ENCODE measurements around the gene MICAL1.

Gene MICAL1

DNA sequence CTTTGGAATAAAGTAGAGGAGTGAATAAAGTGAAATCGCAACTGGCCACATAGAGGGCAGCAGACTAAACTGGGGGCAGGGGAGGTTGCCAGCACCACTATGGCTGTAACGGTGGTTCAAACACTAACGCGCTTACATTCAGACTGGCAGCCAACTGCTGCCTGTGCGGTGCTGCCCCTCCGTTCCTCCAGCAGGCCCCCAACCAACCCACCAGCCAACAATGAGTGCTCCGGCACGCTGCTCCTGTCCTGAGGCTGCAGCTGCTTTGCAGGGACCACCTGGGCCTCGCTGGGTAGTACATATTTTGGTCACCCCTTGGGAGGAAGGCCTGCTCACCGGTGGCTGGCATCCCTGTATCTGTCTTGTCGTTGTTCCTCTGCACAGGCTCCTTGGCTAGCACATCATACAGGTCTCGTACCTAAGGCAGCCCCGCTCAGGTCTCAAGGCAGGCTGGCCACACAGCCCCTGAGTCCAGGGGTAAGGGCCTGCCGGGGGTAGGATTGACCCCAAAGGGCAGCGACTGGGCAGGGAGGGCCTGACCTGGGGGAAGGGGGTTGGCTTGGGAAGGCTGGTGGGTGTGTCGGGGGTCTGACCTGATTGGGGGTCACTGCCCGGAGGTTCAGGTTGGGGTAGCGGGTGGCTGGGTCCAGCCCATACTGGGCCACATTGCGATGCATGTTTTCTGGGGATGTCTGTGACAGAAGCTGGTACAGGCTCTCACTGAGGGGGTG is 6.3 kb downstream of the MICAL1 start:
- Histone ChIP-seq H3K79me2 (ENCODE audit: insufficient read depth, low read length) (peaks cover 46% of the 10 kb centered on the region), H3K9me2 (replicated peaks; ENCODE audit: low read depth, low read length) (no peaks in the 10 kb centered on the region), H2AFZ (ENCODE audit: low read length) (no peak overlapping the region), H3K4me3 (ENCODE audit: low read length, poor library complexity, severe bottlenecking) (peak overlapping the region; percentile 51), H3K9ac (ENCODE audit: low read depth, low read length, poor library complexity, severe bottlenecking) (peak overlapping the region; percentile 52), H3K36me3 (ENCODE audit: insufficient read depth, low read length) (peaks cover 42% of the 10 kb centered on the region; the same call in 1 of the 2 replicates), H3K27me3 (ENCODE audit: insufficient read depth, low read length, poor library complexity, severe bottlenecking) (no peaks in the 10 kb centered on the region), H4K20me1 (ENCODE audit: insufficient read depth, low read length, poor library complexity, severe bottlenecking) (peaks cover 2% of the 10 kb centered on the region), H3K4me1 (ENCODE audit: insufficient read depth, low read length, poor library complexity, severe bottlenecking) (peaks cover 51% of the 10 kb centered on the region), H3K4me2 (ENCODE audit: low read depth, low read length, poor library complexity, severe bottlenecking) (peak overlapping the region; percentile 72), H3F3A (ENCODE audit: low read depth) (no peaks in the 10 kb centered on the region), H3K9me3 (ENCODE audit: insufficient read depth, low read depth, low read length) (no peaks in the 10 kb centered on the region)
- TF ChIP-seq, protein P1, sequence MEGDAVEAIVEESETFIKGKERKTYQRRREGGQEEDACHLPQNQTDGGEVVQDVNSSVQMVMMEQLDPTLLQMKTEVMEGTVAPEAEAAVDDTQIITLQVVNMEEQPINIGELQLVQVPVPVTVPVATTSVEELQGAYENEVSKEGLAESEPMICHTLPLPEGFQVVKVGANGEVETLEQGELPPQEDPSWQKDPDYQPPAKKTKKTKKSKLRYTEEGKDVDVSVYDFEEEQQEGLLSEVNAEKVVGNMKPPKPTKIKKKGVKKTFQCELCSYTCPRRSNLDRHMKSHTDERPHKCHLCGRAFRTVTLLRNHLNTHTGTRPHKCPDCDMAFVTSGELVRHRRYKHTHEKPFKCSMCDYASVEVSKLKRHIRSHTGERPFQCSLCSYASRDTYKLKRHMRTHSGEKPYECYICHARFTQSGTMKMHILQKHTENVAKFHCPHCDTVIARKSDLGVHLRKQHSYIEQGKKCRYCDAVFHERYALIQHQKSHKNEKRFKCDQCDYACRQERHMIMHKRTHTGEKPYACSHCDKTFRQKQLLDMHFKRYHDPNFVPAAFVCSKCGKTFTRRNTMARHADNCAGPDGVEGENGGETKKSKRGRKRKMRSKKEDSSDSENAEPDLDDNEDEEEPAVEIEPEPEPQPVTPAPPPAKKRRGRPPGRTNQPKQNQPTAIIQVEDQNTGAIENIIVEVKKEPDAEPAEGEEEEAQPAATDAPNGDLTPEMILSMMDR (conservative IDR thresholded peaks at IDR 0.05; ENCODE audit: low read length): no peak
- TF ChIP-seq EZH2phosphoT487 (IDR thresholded peaks at IDR 0.05; ENCODE audit: borderline replicate concordance): no peak

DNA sequence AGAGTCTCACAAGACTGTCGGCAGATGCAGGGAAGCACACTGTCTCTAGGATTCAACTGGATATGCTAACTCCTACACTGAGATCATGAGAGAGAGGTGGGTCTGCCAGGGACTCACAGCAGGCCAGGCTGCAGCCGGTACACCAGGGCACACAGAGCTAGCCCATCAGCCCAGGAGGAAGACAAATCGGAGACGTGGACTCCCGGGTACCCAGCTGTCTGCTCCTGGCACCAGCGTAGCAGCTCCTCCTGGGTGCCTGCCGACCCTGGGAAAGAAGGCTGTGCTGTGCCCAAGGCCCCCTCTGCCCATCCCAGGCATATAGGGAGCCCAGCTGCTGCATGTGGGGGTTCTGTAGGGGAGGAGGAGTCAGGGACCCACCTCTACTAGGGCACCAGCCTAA is 7.0 kb downstream of the MICAL1 start:
- Histone ChIP-seq H3K9me2 (replicated peaks; ENCODE audit: low read depth, low read length) (no peaks in the 10 kb centered on the region), H3K4me3 (ENCODE audit: low read length, poor library complexity, severe bottlenecking) (no peak overlapping the region), H3K9me3 (ENCODE audit: insufficient read depth, low read depth, low read length) (no peaks in the 10 kb centered on the region), H3K36me3 (ENCODE audit: insufficient read depth, low read length) (peaks cover 48% of the 10 kb centered on the region; the same call in 1 of the 2 replicates), H2AFZ (ENCODE audit: low read length) (no peak overlapping the region), H3K79me2 (ENCODE audit: insufficient read depth, low read length) (peaks cover 39% of the 10 kb centered on the region), H3K4me2 (ENCODE audit: low read depth, low read length, poor library complexity, severe bottlenecking) (peak overlapping the region; percentile 72), H3K27me3 (ENCODE audit: insufficient read depth, low read length, poor library complexity, severe bottlenecking) (no peaks in the 10 kb centered on the region), H3K9ac (ENCODE audit: low read depth, low read length, poor library complexity, severe bottlenecking) (peak overlapping the region; percentile 31), H3K4me1 (ENCODE audit: insufficient read depth, low read length, poor library complexity, severe bottlenecking) (peaks cover 45% of the 10 kb centered on the region), H4K20me1 (ENCODE audit: insufficient read depth, low read length, poor library complexity, severe bottlenecking) (peaks cover 2% of the 10 kb centered on the region), H3F3A (ENCODE audit: low read depth) (no peaks in the 10 kb centered on the region)
- TF ChIP-seq, protein P1 (conservative IDR thresholded peaks at IDR 0.05; ENCODE audit: low read length): no peak
- no peak for TF ChIP-seq EZH2phosphoT487 (IDR thresholded peaks at IDR 0.05; ENCODE audit: borderline replicate concordance)

DNA sequence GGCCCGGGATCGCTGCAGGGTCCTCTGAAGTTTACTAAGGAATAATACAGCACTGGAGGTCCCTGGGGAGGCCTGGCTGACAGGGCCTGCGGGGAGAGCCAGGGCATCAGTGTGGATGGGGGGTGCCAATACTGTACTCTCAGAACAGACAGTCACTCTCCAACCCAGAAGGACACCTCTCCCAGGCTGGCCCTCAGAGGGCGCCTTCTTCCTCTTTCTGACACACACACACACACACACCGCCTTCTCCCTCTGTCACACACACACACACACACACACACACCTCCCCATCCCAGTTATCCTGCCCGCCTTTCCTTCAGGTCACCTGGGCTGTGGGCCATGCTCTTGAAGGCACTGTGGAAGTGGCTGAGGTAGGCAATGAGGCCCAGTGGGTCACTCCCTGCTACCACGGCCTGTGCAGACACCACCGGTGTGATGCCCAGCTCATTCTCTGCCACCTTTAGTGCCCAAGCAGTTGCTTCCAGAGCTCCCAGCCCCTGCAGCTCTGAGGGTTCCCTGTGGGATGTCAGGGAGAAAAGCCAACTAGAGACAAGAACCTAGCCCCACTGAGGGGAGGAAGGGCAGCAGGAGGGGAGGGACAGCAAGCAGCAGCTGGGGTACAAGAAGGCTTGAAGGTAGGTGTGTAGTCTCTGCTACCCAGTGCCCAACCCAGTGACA is 7.6 kb downstream of the MICAL1 start:
- H3K79me2 ChIP-seq (ENCODE audit: insufficient read depth, low read length): peaks cover 33% of the 10 kb centered on the region
- no peak overlapping the region for H2AFZ ChIP-seq (ENCODE audit: low read length)
- H3K36me3 ChIP-seq (ENCODE audit: insufficient read depth, low read length): peaks cover 48% of the 10 kb centered on the region; the same call in 1 of the 2 replicates
- H4K20me1 ChIP-seq (ENCODE audit: insufficient read depth, low read length, poor library complexity, severe bottlenecking): peaks cover 2% of the 10 kb centered on the region
- H3F3A ChIP-seq (ENCODE audit: low read depth): no peaks in the 10 kb centered on the region
- no peaks in the 10 kb centered on the region for H3K27me3 ChIP-seq (ENCODE audit: insufficient read depth, low read length, poor library complexity, severe bottlenecking)
- H3K9me2 ChIP-seq (replicated peaks; ENCODE audit: low read depth, low read length): no peaks in the 10 kb centered on the region
- no peak for TF ChIP-seq EZH2phosphoT487 (IDR thresholded peaks at IDR 0.05; ENCODE audit: borderline replicate concordance)
- TF ChIP-seq, protein P1 (conservative IDR thresholded peaks at IDR 0.05; ENCODE audit: low read length): no peak
- H3K9me3 ChIP-seq (ENCODE audit: insufficient read depth, low read depth, low read length): no peaks in the 10 kb centered on the region
- H3K4me1 ChIP-seq (ENCODE audit: insufficient read depth, low read length, poor library complexity, severe bottlenecking): peaks cover 42% of the 10 kb centered on the region
- H3K9ac ChIP-seq (ENCODE audit: low read depth, low read length, poor library complexity, severe bottlenecking): peak overlapping the region; percentile 31
- H3K4me2 ChIP-seq (ENCODE audit: low read depth, low read length, poor library complexity, severe bottlenecking): no peak overlapping the region
- H3K4me3 ChIP-seq (ENCODE audit: low read length, poor library complexity, severe bottlenecking): no peak overlapping the region

Data from Loucy (cell line).